Urinary bladder (tissue), 4 donors: Measurements from ENCODE around the gene SIRPA. TPM values are rescaled to one million over a fixed set of nuclear protein-coding genes. Genes with fewer than 3 reads are reported as not detected.

Source experiments
- DNase-seq: peaks from one replicate; pipeline ENCODE4 v3.0.0-alpha.2; 2015; ENCODE audit errors: extremely low spot score
- H3K27ac ChIP-seq: one replicate; pipeline ENCODE4 v1.5.1; 2013; ENCODE audit warnings: low read depth, mild to moderate bottlenecking, moderate library complexity
- H3K36me3 ChIP-seq: one replicate; pipeline ENCODE4 v1.6.1; 2013; ENCODE audit warnings: mild to moderate bottlenecking, moderate library complexity; ENCODE audit not compliant: insufficient read depth
- H3K4me1 ChIP-seq: one replicate; pipeline ENCODE4 v1.6.1; 2013; ENCODE audit warnings: mild to moderate bottlenecking, moderate library complexity; ENCODE audit not compliant: insufficient read depth
- H3K4me3 ChIP-seq: one replicate; pipeline ENCODE4 v1.5.1; 2013; ENCODE audit warnings: low read depth, low read length
- WGBS: extraction: QIAGEN DNeasy Blood & Tissue Kit; methylation state at CpG from one replicate; pipeline ENCODE4 v1.1.7; 2013; 5-methylcytosine and 5-hydroxymethylcytosine counted together
- polyA plus RNA-seq: library from polyadenylated mRNA; stranded (reverse); fragments of 200-250 nt; gene quantifications from one replicate; pipeline ENCODE4 v1.2.3, GENCODE V29; 2013
- total RNA-seq: library from RNA; depleted of rRNA; stranded (reverse); fragments of >200 nt; gene quantifications from one replicate; pipeline ENCODE4 v1.2.3, GENCODE V29; 2014
- donor health status: healthy with polysubstance abuse.
- donor health status: healthy.

SIRPA gene
- total and polyA plus RNA-seq, 2 donors, result 11.2 to 27.8 TPM

DNA sequence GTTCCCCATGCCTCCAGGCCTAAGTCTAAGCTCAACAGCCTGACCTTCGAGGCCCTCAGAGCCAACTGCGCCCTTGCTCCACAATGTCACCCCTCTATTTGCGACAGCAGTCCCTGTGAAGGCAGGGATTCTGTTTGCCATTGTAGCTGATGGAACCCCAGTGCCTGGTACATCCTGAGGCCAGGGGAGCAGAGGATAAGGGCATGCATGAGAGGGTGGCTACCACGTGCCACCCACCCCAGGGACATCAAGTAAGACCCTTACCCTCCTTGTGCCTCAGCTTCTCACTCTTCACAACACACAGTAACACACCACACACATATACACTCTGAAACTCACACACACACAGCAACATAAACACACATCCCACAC is 20.0 kb upstream of the SIRPA start:
- DNase-seq, result no peak
- no peaks in the 10 kb centered on the region for H3K36me3 ChIP-seq
- H3K4me3 ChIP-seq, result no peak overlapping the region
- H3K27ac ChIP-seq, result no peak overlapping the region
- no peaks in the 10 kb centered on the region for H3K4me1 ChIP-seq
- WGBS, result 78% methylated on average over 4 of the region's 4 CpGs

DNA sequence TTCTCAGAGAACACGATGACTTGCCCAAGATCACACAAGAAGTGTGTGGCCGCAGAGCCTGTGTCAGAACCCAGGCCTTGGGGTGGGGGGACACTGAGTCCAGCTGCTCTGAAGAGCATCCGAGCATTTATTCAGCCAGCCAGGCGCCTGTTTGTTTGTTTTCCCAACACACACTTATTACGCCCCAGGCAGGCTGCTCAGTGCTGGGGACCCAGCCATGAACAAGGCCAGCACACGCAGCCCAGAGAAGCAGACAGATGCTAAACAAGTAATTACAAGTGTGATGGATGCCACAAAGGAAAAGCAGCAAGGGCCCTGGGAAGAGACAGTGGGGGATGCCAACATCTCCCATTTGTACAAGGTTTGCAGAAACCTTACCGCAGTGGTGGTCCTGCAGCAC is 19.4 kb upstream of the SIRPA start:
- no peaks in the 10 kb centered on the region for H3K4me1 ChIP-seq
- H3K36me3 ChIP-seq, result no peaks in the 10 kb centered on the region
- H3K4me3 ChIP-seq, result no peak overlapping the region
- no peak overlapping the region for H3K27ac ChIP-seq
- no peak for DNase-seq
- 68% methylated on average over 7 of the region's 7 CpGs for WGBS

- no peaks in the 10 kb centered on the region for H3K36me3 ChIP-seq
- no peak overlapping the region for H3K27ac ChIP-seq
- H3K4me3 ChIP-seq, result no peak overlapping the region
- 76% methylated on average over 6 of the region's 7 CpGs for WGBS
- H3K4me1 ChIP-seq, result no peaks in the 10 kb centered on the region
- DNase-seq, result no peak
These were observed 18.8 kb upstream of the SIRPA start for GRCh38 chr20:1876217-1876921.

DNA sequence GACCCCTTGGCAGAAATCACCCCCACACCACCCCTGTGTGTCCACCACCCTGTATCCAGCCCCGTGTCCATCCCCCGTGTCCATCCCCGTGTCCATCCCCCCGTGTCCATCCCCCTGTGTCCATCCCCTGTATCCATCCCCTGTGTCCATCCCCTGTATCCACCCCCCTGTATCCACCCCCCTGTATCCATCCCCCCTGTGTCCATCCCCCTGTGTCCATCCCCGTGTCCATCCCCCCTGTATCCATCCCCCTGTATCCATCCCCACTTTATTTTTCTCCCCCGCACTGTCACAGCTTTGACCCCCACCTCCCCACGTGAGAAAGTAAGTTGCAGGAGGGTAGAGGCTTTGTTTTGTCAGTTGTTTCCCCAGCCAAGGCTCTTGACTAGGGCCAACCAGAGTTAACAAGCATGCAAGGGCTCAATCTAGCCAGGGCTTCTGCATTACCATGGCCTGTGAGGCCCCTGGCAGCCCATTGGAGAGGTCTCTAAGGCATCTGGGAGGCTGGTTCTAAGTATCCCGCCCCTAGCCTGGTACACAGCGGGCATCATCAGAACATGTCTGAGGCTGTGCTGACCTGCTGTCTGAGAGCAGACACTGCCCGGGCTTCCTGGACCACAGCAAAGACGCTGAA is 18.1 kb upstream of the SIRPA start:
- no peak overlapping the region for H3K4me3 ChIP-seq
- H3K4me1 ChIP-seq, result no peaks in the 10 kb centered on the region
- no peaks in the 10 kb centered on the region for H3K36me3 ChIP-seq
- H3K27ac ChIP-seq, result no peak overlapping the region
- 67% methylated on average over 11 of the region's 11 CpGs for WGBS
- no peak for DNase-seq

DNA sequence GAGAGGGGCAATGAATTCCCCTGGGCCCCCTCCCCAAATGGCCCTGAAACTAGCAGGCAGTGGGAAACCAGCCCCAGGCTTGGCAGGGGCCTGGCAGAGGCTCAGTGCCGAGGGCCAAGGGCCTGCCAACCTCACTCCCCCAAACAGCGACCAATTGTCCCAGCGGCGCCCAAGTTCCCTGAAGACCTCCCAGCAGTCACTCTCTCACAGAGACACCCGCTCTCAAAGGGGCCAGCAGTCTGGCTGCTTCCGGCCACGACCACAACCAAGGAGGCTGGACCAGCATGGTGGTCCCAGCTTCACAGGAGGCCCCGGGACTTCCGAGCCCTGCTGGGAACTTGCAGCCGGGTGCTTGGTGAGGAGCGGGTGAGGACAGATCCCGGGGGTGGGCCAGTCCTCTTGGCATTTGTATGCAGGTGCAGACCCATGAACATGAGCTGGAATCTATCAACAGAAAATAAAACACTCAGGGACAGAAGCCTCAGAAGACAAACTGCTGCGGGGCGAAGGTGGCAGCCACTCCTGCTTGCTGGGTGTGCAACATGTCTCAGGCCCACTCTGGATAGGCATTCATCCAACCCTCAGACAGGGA is 17.5 kb upstream of the SIRPA start:
- 74% methylated on average over 14 of the region's 14 CpGs for WGBS
- H3K4me1 ChIP-seq, result no peaks in the 10 kb centered on the region
- no peak overlapping the region for H3K27ac ChIP-seq
- no peak for DNase-seq
- H3K36me3 ChIP-seq, result no peaks in the 10 kb centered on the region
- H3K4me3 ChIP-seq, result no peak overlapping the region

DNA sequence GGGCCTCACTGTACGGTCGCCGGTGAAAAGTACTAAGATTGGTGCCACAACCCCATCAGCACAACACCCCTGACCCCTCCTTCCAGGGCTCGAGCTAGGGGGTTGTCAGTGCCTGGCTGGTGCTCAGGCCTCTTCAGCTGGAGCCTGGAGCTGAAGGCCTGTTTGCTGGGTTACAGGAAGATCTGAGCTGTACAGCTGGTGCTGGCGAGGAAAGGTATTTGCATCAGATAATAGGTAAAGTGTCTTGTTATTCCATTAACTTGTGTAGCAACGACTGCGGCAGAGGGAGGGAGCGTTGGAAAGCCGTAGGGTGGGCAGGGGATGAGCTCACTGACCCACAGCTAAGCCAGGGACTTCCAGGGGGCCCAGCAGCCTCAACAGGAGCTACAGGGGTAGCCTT is 15.8 kb upstream of the SIRPA start:
- 51% methylated on average over 9 of the region's 9 CpGs for WGBS
- H3K27ac ChIP-seq, result no peak overlapping the region
- no peak overlapping the region for H3K4me3 ChIP-seq
- H3K36me3 ChIP-seq, result no peaks in the 10 kb centered on the region
- no peaks in the 10 kb centered on the region for H3K4me1 ChIP-seq
- no peak for DNase-seq

GRCh38 chr20:1879934-1880333 is 15.3 kb upstream of the SIRPA start:
- H3K36me3 ChIP-seq, result no peaks in the 10 kb centered on the region
- no peaks in the 10 kb centered on the region for H3K4me1 ChIP-seq
- H3K27ac ChIP-seq, result no peak overlapping the region
- WGBS, result 37% methylated on average over 4 of the region's 4 CpGs
- no peak for DNase-seq
- no peak overlapping the region for H3K4me3 ChIP-seq

- no peak overlapping the region for H3K27ac ChIP-seq
- no peak for DNase-seq
- 77% methylated on average over 6 of the region's 6 CpGs for WGBS
These were observed 14.5 kb upstream of the SIRPA start for GRCh38 chr20:1880529-1881239.

DNA sequence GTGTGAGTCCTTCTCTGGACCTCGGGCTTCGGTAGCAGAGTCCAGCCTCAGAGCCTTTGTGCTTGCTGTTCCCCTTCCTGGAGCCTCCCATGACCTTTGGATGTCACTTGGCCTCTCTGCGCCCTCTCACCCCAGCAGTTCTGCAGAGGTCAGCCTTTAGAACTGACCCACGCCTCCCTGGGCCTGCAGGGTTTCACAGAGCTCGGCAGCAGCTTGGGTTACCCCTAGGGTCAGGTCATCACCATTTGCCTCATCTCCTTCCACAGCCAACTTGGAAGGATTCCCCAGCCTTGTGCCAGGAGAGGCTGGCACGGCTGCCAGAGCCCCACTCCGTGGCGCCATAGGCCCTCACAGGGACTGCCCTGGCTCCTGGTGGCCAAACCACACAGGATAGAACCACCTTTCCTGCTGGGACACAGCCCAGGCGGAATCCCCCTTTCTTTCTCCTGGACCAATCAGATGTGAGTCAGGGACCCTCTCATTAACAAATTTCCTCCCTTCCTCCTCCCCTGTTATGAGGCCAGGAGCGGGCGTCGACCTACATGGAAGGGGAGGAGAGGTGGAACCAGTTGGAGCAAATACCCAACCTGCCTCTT is 13.9 kb upstream of the SIRPA start:
- DNase-seq, result no peak
- H3K27ac ChIP-seq, result no peak overlapping the region
- H3K4me3 ChIP-seq, result no peak overlapping the region
- H3K4me1 ChIP-seq, result no peaks in the 10 kb centered on the region
- H3K36me3 ChIP-seq, result no peaks in the 10 kb centered on the region
- 50% methylated on average over 12 of the region's 12 CpGs for WGBS

More at GRCh38 chr20:1880529-1881239, 14.5 kb upstream of the SIRPA start:
- Histone ChIP-seq H3K36me3 (no peaks in the 10 kb centered on the region), H3K4me1 (no peaks in the 10 kb centered on the region), H3K4me3 (no peak overlapping the region)

DNA sequence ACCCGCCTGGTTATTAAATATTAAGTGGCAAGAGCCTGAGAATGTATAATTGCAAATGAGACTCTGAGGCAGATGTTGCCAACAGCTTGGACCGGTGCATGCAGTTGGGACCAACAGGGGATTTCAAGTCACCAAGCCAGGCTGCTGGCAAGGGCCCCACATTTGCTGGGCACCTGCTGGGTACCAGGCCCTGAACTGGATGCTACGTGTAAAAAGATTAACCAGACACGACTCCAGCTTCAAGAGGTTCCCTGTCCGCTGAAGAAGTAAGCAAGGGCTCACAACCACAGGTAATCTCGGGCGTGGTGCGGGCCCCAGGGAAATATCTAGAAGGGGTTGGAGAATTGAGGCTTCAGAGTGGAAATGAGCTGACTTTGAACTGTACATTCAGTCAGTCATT is 13.2 kb upstream of the SIRPA start:
- Histone ChIP-seq H3K4me3 (no peak overlapping the region), H3K4me1 (no peaks in the 10 kb centered on the region), H3K27ac (no peak overlapping the region), H3K36me3 (no peaks in the 10 kb centered on the region)
- no peak for DNase-seq
- 86% methylated on average over 8 of the region's 8 CpGs for WGBS

GRCh38 chr20:1883986-1884385 is 11.2 kb upstream of the SIRPA start:
- Histone ChIP-seq H3K36me3 (no peaks in the 10 kb centered on the region), H3K27ac (no peak overlapping the region), H3K4me3 (no peak overlapping the region), H3K4me1 (no peaks in the 10 kb centered on the region)
- no peak for DNase-seq
- WGBS, result 31% methylated on average over 9 of the region's 9 CpGs

DNA sequence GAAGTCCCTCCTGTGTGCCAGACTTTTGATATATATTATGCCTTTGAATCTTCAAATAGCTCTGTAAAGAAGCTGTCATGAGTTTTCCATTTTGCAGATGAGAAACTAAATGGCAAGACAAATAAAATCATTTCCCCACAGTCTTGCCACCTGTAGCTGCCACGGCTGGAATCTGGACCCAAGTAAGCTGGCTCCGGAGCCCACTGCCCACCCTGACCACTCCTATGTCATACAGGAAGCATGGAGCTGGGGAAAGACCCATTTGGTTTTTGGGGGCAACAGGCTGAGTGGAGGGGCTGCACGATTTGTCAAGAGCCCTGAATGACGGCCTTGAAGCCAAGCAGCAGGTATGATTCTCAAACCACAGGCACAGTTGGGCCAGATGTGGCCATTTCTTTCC is 10.0 kb upstream of the SIRPA start:
- H3K4me1 ChIP-seq, result no peaks in the 10 kb centered on the region
- WGBS, result 73% methylated on average over 4 of the region's 4 CpGs
- H3K4me3 ChIP-seq, result no peak overlapping the region
- no peak for DNase-seq
- no peak overlapping the region for H3K27ac ChIP-seq
- H3K36me3 ChIP-seq, result no peaks in the 10 kb centered on the region

DNA sequence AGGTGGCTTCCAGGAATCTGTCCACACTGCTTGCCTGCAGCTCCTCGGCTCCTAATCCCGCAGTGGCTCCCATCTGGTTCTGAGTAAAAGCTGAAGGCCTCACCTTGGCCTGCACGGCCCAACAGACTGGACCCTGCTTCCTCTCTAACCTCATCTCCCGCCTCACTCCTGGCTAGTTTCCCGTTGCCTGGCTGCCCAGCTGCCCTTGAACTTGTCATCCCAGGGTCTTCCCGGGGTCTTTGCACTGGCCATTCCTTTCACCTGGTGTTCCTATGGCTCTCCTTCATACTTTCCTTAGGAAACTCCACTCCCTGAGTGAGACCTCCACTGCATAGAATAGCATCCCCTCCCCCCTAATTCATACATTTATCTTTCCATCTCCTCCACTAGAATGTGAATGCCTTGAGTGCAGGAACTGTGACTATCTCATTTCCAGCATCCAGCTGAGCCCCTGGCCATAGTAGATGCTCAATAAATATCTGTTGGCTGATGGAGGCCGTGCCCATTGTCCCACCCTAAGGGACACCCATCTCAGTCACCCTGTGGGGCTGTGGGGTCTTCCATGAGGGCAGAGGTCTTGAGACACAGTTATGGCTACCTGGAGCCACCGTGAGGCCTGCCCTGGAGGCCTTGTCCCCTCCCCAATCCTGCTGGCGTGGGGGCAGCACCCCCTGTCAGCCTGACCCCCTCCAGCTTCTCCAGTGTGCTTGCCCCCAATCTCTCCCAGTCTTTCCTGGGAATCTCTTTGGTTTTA is 9.1 kb upstream of the SIRPA start:
- Histone ChIP-seq H3K4me3 (no peak overlapping the region), H3K36me3 (no peaks in the 10 kb centered on the region), H3K27ac (no peak overlapping the region), H3K4me1 (no peaks in the 10 kb centered on the region)
- WGBS, result 57% methylated on average over 9 of the region's 9 CpGs
- no peak for DNase-seq
